HS-5 (cell line): ENCODE data around the gene RAD1.

Source experiments
- DNase-seq: peaks from one replicate; pipeline ENCODE4 v3.0.0-alpha.2; 2012; ENCODE audit warnings: low read depth

RAD1 gene

GRCh38 chr5:34915856-34916192 is 520 bp upstream of the RAD1 start:
- no peak for DNase-seq

- DNase-seq: peak; percentile 25
Measured at GRCh38 chr5:34914671-34915138, 599 bp downstream of the RAD1 start.

- no peak for DNase-seq
Measured at GRCh38 chr5:34913072-34913471, 2.2 kb downstream of the RAD1 start.

- DNase-seq: no peak
Measured at GRCh38 chr5:34905564-34905963, 9.7 kb downstream of the RAD1 start.

GRCh38 chr5:34903260-34903659 is 12.0 kb downstream of the RAD1 start:
- no peak for DNase-seq

- no peak for DNase-seq
Measured at GRCh38 chr5:34900652-34901051, 14.7 kb downstream of the RAD1 start.

GRCh38 chr5:34899066-34899465 is 16.2 kb downstream of the RAD1 start:
- no peak for DNase-seq

- peak; percentile 56 for DNase-seq
Measured at GRCh38 chr5:34898258-34898895, 16.9 kb downstream of the RAD1 start.

- no peak for DNase-seq
Measured at GRCh38 chr5:34897646-34898045, 17.7 kb downstream of the RAD1 start.

GRCh38 chr5:34895641-34896419 is 19.5 kb downstream of the RAD1 start:
- DNase-seq: no peak

GRCh38 chr5:34894716-34895115 is 20.6 kb downstream of the RAD1 start:
- DNase-seq: no peak

- DNase-seq: no peak
Measured at GRCh38 chr5:34892414-34892813, 22.9 kb downstream of the RAD1 start.

GRCh38 chr5:34891981-34892380 is 23.3 kb downstream of the RAD1 start:
- DNase-seq: peak; percentile 73

- no peak for DNase-seq
Measured at GRCh38 chr5:34889394-34889793, 25.9 kb downstream of the RAD1 start.

GRCh38 chr5:34886392-34887119 is 28.7 kb downstream of the RAD1 start:
- DNase-seq: no peak

GRCh38 chr5:34881246-34881645 is 34.1 kb downstream of the RAD1 start:
- DNase-seq: no peak

GRCh38 chr5:34876275-34876674 is 39.0 kb downstream of the RAD1 start:
- no peak for DNase-seq

- DNase-seq: no peak
Measured at GRCh38 chr5:34870382-34870781, 44.9 kb downstream of the RAD1 start.

GRCh38 chr5:34869256-34869655 is 46.0 kb downstream of the RAD1 start:
- no peak for DNase-seq

GRCh38 chr5:34868791-34869190 is 46.5 kb downstream of the RAD1 start:
- no peak for DNase-seq

GRCh38 chr5:34867660-34868059 is 47.6 kb downstream of the RAD1 start:
- DNase-seq: no peak

GRCh38 chr5:34866989-34867471 is 48.3 kb downstream of the RAD1 start:
- no peak for DNase-seq

- DNase-seq: no peak
Measured at GRCh38 chr5:34865091-34865490, 50.2 kb downstream of the RAD1 start.
